Raji (cell line): ENCODE measurements around the gene DDRGK1.

Experiments used
- POLR2A ChIP-seq: IDR thresholded peaks from 2 replicates; pipeline ENCODE4 v1.6.1; 2011; ENCODE audit warnings: low read depth, low read length, control low read depth; ENCODE audit not compliant: insufficient read depth

Gene DDRGK1

GRCh38 chr20:3203315-3204123, 963 bp downstream of the DDRGK1 start:
- TF ChIP-seq POLR2A: no peak

GRCh38 chr20:3202965-3203314, 1.5 kb downstream of the DDRGK1 start:
- TF ChIP-seq POLR2A: no peak

- TF ChIP-seq POLR2A: no peak
Measured at GRCh38 chr20:3199976-3200755, 4.3 kb downstream of the DDRGK1 start.

- no peak for TF ChIP-seq POLR2A
Measured at GRCh38 chr20:3199206-3199605, 5.3 kb downstream of the DDRGK1 start.

- TF ChIP-seq POLR2A: no peak
Measured at GRCh38 chr20:3195590-3196237, 8.8 kb downstream of the DDRGK1 start.

- TF ChIP-seq POLR2A: no peak
Measured at GRCh38 chr20:3194617-3195280, 9.7 kb downstream of the DDRGK1 start.

- no peak for TF ChIP-seq POLR2A
Measured at GRCh38 chr20:3193806-3194616, 10.5 kb downstream of the DDRGK1 start.

- no peak for TF ChIP-seq POLR2A
Measured at GRCh38 chr20:3192226-3193015, 12.1 kb downstream of the DDRGK1 start.

GRCh38 chr20:3190681-3191111, 13.8 kb downstream of the DDRGK1 start:
- TF ChIP-seq POLR2A: no peak

GRCh38 chr20:3189561-3190131, 14.8 kb downstream of the DDRGK1 start:
- TF ChIP-seq POLR2A: no peak

- no peak for TF ChIP-seq POLR2A
Measured at GRCh38 chr20:3188823-3189413, 15.6 kb downstream of the DDRGK1 start.

- no peak for TF ChIP-seq POLR2A
Measured at GRCh38 chr20:3183896-3184612, 20.4 kb downstream of the DDRGK1 start.
